Measurements from ENCODE around the gene ISG20.

Gene ISG20

GRCh38 chr15:88638626-88639372 lies at the start of gene ISG20:
Gene ISG20, plus strand, starts transcription at chr15:88639016. Its CDS starts 351 bp downstream, at chr15:88639367.
- TF ChIP-seq GATA2 (IDR thresholded peaks at IDR 0.05; ENCODE audit: low read depth, low read length) (no peak), GATA3 (IDR thresholded peaks at IDR 0.05; ENCODE audit: low read depth, low read length) (no peak)

GRCh38 chr15:88590759-88591158 lies 48.1 kb upstream of the ISG20 start:
- TF ChIP-seq GATA2 (IDR thresholded peaks at IDR 0.05; ENCODE audit: low read depth, low read length) (no peak), GATA3 (IDR thresholded peaks at IDR 0.05; ENCODE audit: low read depth, low read length) (no peak)

GRCh38 chr15:88591384-88591783 lies 47.4 kb upstream of the ISG20 start:
- TF ChIP-seq GATA2 (IDR thresholded peaks at IDR 0.05; ENCODE audit: low read depth, low read length) = no peak
- TF ChIP-seq GATA3 (IDR thresholded peaks at IDR 0.05; ENCODE audit: low read depth, low read length) = no peak

GRCh38 chr15:88603885-88604284 lies 34.9 kb upstream of the ISG20 start:
- no peak for TF ChIP-seq GATA2 (IDR thresholded peaks at IDR 0.05; ENCODE audit: low read depth, low read length)
- TF ChIP-seq GATA3 (IDR thresholded peaks at IDR 0.05; ENCODE audit: low read depth, low read length) = no peak

GRCh38 chr15:88604381-88605188 lies 34.2 kb upstream of the ISG20 start:
- TF ChIP-seq GATA2 (IDR thresholded peaks at IDR 0.05; ENCODE audit: low read depth, low read length) = no peak
- no peak for TF ChIP-seq GATA3 (IDR thresholded peaks at IDR 0.05; ENCODE audit: low read depth, low read length)

GRCh38 chr15:88605189-88606069 lies 33.4 kb upstream of the ISG20 start:
- TF ChIP-seq GATA2 (IDR thresholded peaks at IDR 0.05; ENCODE audit: low read depth, low read length) = no peak
- TF ChIP-seq GATA3 (IDR thresholded peaks at IDR 0.05; ENCODE audit: low read depth, low read length) = no peak

GRCh38 chr15:88606070-88606794 lies 32.6 kb upstream of the ISG20 start:
- no peak for TF ChIP-seq GATA2 (IDR thresholded peaks at IDR 0.05; ENCODE audit: low read depth, low read length)

- TF ChIP-seq GATA2 (IDR thresholded peaks at IDR 0.05; ENCODE audit: low read depth, low read length) = no peak
- no peak for TF ChIP-seq GATA3 (IDR thresholded peaks at IDR 0.05; ENCODE audit: low read depth, low read length)
Observed at GRCh38 chr15:88607951-88608350, 30.9 kb upstream of the ISG20 start.

GRCh38 chr15:88608607-88609181 lies 30.1 kb upstream of the ISG20 start:
- TF ChIP-seq GATA3 (IDR thresholded peaks at IDR 0.05; ENCODE audit: low read depth, low read length) (no peak), GATA2 (IDR thresholded peaks at IDR 0.05; ENCODE audit: low read depth, low read length) (no peak)

- no peak for TF ChIP-seq GATA2 (IDR thresholded peaks at IDR 0.05; ENCODE audit: low read depth, low read length)
- no peak for TF ChIP-seq GATA3 (IDR thresholded peaks at IDR 0.05; ENCODE audit: low read depth, low read length)
Observed at GRCh38 chr15:88609344-88610090, 29.3 kb upstream of the ISG20 start.

- TF ChIP-seq GATA3 (IDR thresholded peaks at IDR 0.05; ENCODE audit: low read depth, low read length) = no peak
Observed at GRCh38 chr15:88610701-88611231, 28.1 kb upstream of the ISG20 start.

GRCh38 chr15:88612186-88612796 lies 26.5 kb upstream of the ISG20 start:
- TF ChIP-seq GATA2 (IDR thresholded peaks at IDR 0.05; ENCODE audit: low read depth, low read length) (no peak), GATA3 (IDR thresholded peaks at IDR 0.05; ENCODE audit: low read depth, low read length) (no peak)
